A673 (cell line): Measurements from ENCODE around the gene WLS.
A peak's percentile ranks its signal among the peaks of the same experiment; 100 is the strongest.

Experiments
- CTCF ChIP-seq: fragments of 300-800, 200-600 bp; sonication (generic); conservative IDR thresholded peaks from 2 replicates; pipeline ENCODE4 v1.5.1; 2017; ENCODE audit warnings: low read depth, mild to moderate bottlenecking, antibody characterized with exemption, low read length, moderate library complexity, mixed read lengths
- EZH2 ChIP-seq: fragments of 200-600 bp; sonication (generic); IDR thresholded peaks from 2 replicates; pipeline ENCODE4 v1.6.1; 2017; ENCODE audit warnings: borderline replicate concordance, low read depth, mild to moderate bottlenecking, mixed read lengths, antibody characterized with exemption, low read length; ENCODE audit not compliant: poor library complexity, severe bottlenecking

DNA sequence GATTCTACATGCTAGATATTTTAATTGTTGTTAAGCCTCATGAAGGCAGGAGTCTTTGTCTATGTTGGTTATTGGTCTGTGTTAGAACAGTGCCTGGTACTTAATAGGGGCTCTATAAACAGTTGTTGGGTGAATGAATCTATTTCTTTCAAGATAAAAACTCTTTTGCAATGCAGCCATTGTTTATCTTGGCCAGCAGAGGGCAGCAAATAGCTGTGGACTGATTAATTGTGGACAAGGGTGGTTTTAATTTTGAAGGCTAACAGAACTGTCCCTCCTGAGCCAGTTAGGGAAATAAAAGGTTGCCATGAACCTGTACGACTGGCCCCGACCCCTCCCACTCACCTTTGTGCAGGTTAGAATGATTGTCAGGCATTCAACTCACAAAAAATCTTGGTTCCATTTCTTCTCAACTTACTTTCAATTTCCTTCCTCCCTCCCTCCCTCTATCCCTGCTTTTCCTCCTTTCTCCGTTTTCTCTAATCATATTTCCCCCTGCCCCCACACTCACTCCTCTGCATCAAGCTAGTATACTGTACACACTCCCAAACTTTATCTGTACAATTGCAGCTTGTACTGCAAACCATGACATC is 115.6 kb downstream of the WLS start:
- TF ChIP-seq EZH2 (no peak), CTCF (peak; percentile 88)
